Vagina (tissue), 2 donors: ENCODE data around the gene GRM7.

ENCODE experiments used
- POLR2A ChIP-seq, 2 donors: fragments of 450-650 bp; IDR thresholded peaks; one replicate each; pipeline ENCODE4 v1.6.1; 2017; ENCODE audit warnings: antibody characterized with exemption in 2 of 2, mild to moderate bottlenecking in 2 of 2, moderate library complexity in 2 of 2
- POLR2AphosphoS5 ChIP-seq, 2 donors: sonication (generic); formaldehyde crosslinking; IDR thresholded peaks; one replicate each; pipeline ENCODE4 v1.9.0; 2017; ENCODE audit warnings: antibody characterized with exemption in 2 of 2, mild to moderate bottlenecking in 2 of 2, low read depth in 1 of 2; ENCODE audit not compliant: insufficient read depth in 1 of 2
- TF ChIP-seq, protein P1 (sequence below), 3 experiments: fragments of 450-650 bp in 2 of 3; fragments of 200-600 bp in 1 of 3; sonication (generic) in 1 of 3; IDR thresholded peaks; one replicate each; pipeline ENCODE4 v1.5.1; 2017 to 2019; ENCODE audit warnings: antibody characterized with exemption in 3 of 3, mild to moderate bottlenecking in 2 of 3, moderate library complexity in 2 of 3

GRCh38 chr3:7696320-7696719, 835.4 kb downstream of the GRM7 start:
- TF ChIP-seq, protein P1, sequence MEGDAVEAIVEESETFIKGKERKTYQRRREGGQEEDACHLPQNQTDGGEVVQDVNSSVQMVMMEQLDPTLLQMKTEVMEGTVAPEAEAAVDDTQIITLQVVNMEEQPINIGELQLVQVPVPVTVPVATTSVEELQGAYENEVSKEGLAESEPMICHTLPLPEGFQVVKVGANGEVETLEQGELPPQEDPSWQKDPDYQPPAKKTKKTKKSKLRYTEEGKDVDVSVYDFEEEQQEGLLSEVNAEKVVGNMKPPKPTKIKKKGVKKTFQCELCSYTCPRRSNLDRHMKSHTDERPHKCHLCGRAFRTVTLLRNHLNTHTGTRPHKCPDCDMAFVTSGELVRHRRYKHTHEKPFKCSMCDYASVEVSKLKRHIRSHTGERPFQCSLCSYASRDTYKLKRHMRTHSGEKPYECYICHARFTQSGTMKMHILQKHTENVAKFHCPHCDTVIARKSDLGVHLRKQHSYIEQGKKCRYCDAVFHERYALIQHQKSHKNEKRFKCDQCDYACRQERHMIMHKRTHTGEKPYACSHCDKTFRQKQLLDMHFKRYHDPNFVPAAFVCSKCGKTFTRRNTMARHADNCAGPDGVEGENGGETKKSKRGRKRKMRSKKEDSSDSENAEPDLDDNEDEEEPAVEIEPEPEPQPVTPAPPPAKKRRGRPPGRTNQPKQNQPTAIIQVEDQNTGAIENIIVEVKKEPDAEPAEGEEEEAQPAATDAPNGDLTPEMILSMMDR (IDR thresholded peaks at IDR 0.05), result no peak
- TF ChIP-seq POLR2AphosphoS5 (IDR thresholded peaks at IDR 0.05; ENCODE audit: insufficient read depth in 1 of 2, low read depth in 1 of 2), result no peak
- no peak for TF ChIP-seq POLR2A (IDR thresholded peaks at IDR 0.05)
